ENCODE data around the gene TPT1.
A peak's percentile ranks its signal among the peaks of the same experiment; 100 is the strongest.

The TPT1 gene

GRCh38 chr13:45339399-45339798, 1.6 kb downstream of the TPT1 start:
- Histone ChIP-seq H3K4me3 (ENCODE audit: low read depth, low read length, poor library complexity, severe bottlenecking) (peak overlapping the region; percentile 89), H3F3A (ENCODE audit: insufficient read depth, low read length) (peaks cover 17% of the 10 kb centered on the region), H3K9ac (ENCODE audit: low read length) (no peak overlapping the region; the same call in 1 of the 2 replicates), H3K4me2 (ENCODE audit: low read length) (peak overlapping the region; percentile 83), H3K79me2 (ENCODE audit: insufficient read depth, low read length) (peaks cover 30% of the 10 kb centered on the region; the same call in 1 of the 2 replicates), H3K9me3 (ENCODE audit: low read length) (no peaks in the 10 kb centered on the region), H3K27me3 (ENCODE audit: insufficient read depth, low read length) (no peaks in the 10 kb centered on the region), H3K36me3 (ENCODE audit: insufficient read depth, low read length) (peaks cover 61% of the 10 kb centered on the region), H3K9me2 (ENCODE audit: low read depth, low read length) (no peaks in the 10 kb centered on the region), H4K20me1 (ENCODE audit: insufficient read depth, low read length) (no peaks in the 10 kb centered on the region), H2AFZ (ENCODE audit: low read length) (no peak overlapping the region), H3K27ac (ENCODE audit: low read depth, low read length, poor library complexity, severe bottlenecking) (no peak overlapping the region), H3K4me1 (ENCODE audit: insufficient read depth, low read length, severe bottlenecking) (peaks cover 27% of the 10 kb centered on the region)
- TF ChIP-seq, protein P1, sequence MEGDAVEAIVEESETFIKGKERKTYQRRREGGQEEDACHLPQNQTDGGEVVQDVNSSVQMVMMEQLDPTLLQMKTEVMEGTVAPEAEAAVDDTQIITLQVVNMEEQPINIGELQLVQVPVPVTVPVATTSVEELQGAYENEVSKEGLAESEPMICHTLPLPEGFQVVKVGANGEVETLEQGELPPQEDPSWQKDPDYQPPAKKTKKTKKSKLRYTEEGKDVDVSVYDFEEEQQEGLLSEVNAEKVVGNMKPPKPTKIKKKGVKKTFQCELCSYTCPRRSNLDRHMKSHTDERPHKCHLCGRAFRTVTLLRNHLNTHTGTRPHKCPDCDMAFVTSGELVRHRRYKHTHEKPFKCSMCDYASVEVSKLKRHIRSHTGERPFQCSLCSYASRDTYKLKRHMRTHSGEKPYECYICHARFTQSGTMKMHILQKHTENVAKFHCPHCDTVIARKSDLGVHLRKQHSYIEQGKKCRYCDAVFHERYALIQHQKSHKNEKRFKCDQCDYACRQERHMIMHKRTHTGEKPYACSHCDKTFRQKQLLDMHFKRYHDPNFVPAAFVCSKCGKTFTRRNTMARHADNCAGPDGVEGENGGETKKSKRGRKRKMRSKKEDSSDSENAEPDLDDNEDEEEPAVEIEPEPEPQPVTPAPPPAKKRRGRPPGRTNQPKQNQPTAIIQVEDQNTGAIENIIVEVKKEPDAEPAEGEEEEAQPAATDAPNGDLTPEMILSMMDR (IDR thresholded peaks at IDR 0.05; ENCODE audit: low read length), result no peak
- no peak for TF ChIP-seq EZH2 (IDR thresholded peaks at IDR 0.05; ENCODE audit: borderline replicate concordance, low read length)

GRCh38 chr13:45337803-45338202, 3.2 kb downstream of the TPT1 start:
- Histone ChIP-seq H3K9me2 (ENCODE audit: low read depth, low read length) (no peaks in the 10 kb centered on the region), H3K36me3 (ENCODE audit: insufficient read depth, low read length) (peaks cover 65% of the 10 kb centered on the region), H3K27ac (ENCODE audit: low read depth, low read length, poor library complexity, severe bottlenecking) (no peak overlapping the region), H3K4me1 (ENCODE audit: insufficient read depth, low read length, severe bottlenecking) (peaks cover 27% of the 10 kb centered on the region), H4K20me1 (ENCODE audit: insufficient read depth, low read length) (no peaks in the 10 kb centered on the region), H3K9me3 (ENCODE audit: low read length) (no peaks in the 10 kb centered on the region), H3K27me3 (ENCODE audit: insufficient read depth, low read length) (no peaks in the 10 kb centered on the region), H3K4me2 (ENCODE audit: low read length) (no peak overlapping the region), H2AFZ (ENCODE audit: low read length) (no peak overlapping the region), H3F3A (ENCODE audit: insufficient read depth, low read length) (peaks cover 26% of the 10 kb centered on the region), H3K4me3 (ENCODE audit: low read depth, low read length, poor library complexity, severe bottlenecking) (no peak overlapping the region), H3K9ac (ENCODE audit: low read length) (no peak overlapping the region), H3K79me2 (ENCODE audit: insufficient read depth, low read length) (peaks cover 30% of the 10 kb centered on the region; the same call in 1 of the 2 replicates)
- TF ChIP-seq, protein P1 (IDR thresholded peaks at IDR 0.05; ENCODE audit: low read length), result no peak
- TF ChIP-seq EZH2 (IDR thresholded peaks at IDR 0.05; ENCODE audit: borderline replicate concordance, low read length), result no peak

DNA sequence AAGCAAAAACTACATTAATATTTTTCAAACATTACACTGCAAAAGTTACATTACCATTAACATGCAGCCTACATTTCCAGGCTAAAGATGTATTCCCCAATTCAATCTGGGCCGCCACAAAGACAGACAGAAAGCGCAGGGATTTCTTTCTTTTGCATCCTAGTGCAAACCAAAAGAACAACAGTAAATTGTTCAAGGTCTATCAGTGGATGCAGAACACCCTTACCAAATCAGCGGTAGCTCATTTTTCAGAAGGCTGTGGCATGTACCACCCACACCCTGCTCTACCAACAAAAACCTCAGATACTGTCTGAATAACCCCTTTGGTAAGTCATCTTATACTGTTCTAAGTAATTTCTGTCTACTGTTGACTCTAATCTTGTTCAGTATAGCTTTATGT, 3.6 kb downstream of the TPT1 start:
- Histone ChIP-seq H3K9ac (ENCODE audit: low read length) (no peak overlapping the region), H3F3A (ENCODE audit: insufficient read depth, low read length) (peaks cover 26% of the 10 kb centered on the region), H3K9me3 (ENCODE audit: low read length) (no peaks in the 10 kb centered on the region), H2AFZ (ENCODE audit: low read length) (no peak overlapping the region), H3K27me3 (ENCODE audit: insufficient read depth, low read length) (no peaks in the 10 kb centered on the region), H3K4me2 (ENCODE audit: low read length) (no peak overlapping the region), H3K4me3 (ENCODE audit: low read depth, low read length, poor library complexity, severe bottlenecking) (no peak overlapping the region), H3K36me3 (ENCODE audit: insufficient read depth, low read length) (peaks cover 65% of the 10 kb centered on the region), H3K9me2 (ENCODE audit: low read depth, low read length) (no peaks in the 10 kb centered on the region), H3K4me1 (ENCODE audit: insufficient read depth, low read length, severe bottlenecking) (peaks cover 25% of the 10 kb centered on the region), H3K79me2 (ENCODE audit: insufficient read depth, low read length) (peaks cover 29% of the 10 kb centered on the region; the same call in 1 of the 2 replicates), H3K27ac (ENCODE audit: low read depth, low read length, poor library complexity, severe bottlenecking) (no peak overlapping the region), H4K20me1 (ENCODE audit: insufficient read depth, low read length) (no peaks in the 10 kb centered on the region)
- TF ChIP-seq, protein P1 (IDR thresholded peaks at IDR 0.05; ENCODE audit: low read length), result no peak
- no peak for TF ChIP-seq EZH2 (IDR thresholded peaks at IDR 0.05; ENCODE audit: borderline replicate concordance, low read length)
